Transverse colon (tissue), 4 donors: ENCODE results near the gene AEN.

Experiments used
- CTCF ChIP-seq, 5 experiments: fragments of 200-600 bp in 3 of 5; fragments of 450-650 bp in 2 of 5; sonication (generic) in 3 of 5; IDR thresholded peaks; 1 replicate in 2 of 5; 2 replicates in 3 of 5; pipeline ENCODE4 v1.5.1; 2016 to 2017; ENCODE audit warnings: antibody characterized with exemption in 5 of 5, inconsistent platforms in 3 of 5, mild to moderate bottlenecking in 2 of 5, moderate library complexity in 1 of 5
- EP300 ChIP-seq: sonication (generic); formaldehyde crosslinking; IDR thresholded peaks from one replicate; pipeline ENCODE4 v1.6.1; 2017; ENCODE audit warnings: antibody characterized with exemption, low read depth
- POLR2A ChIP-seq: fragments of 450-650 bp; IDR thresholded peaks from one replicate; pipeline ENCODE4 v1.6.1; 2016; ENCODE audit warnings: antibody characterized with exemption, mild to moderate bottlenecking, moderate library complexity
- POLR2AphosphoS5 ChIP-seq, 3 donors: sonication (generic); formaldehyde crosslinking; IDR thresholded peaks; one replicate each; pipeline ENCODE4 v1.6.1; 2016; ENCODE audit warnings: antibody characterized with exemption in 3 of 3

GRCh38 chr15:88625943-88626741, 5.0 kb downstream of the AEN start:
- no peak for TF ChIP-seq POLR2A
- TF ChIP-seq CTCF (IDR thresholded peaks at IDR 0.05) = no peak
- no peak for TF ChIP-seq POLR2AphosphoS5 (IDR thresholded peaks at IDR 0.05)
- TF ChIP-seq EP300 = no peak
